ENCODE data around the gene APBB1. TPM values are rescaled to one million over a fixed set of nuclear protein-coding genes. Genes with fewer than 3 reads are reported as not detected.

Gene APBB1
- total and polyA plus RNA-seq, 9 of the 15 experiments (the other 6 are each of a cell fraction or from before 2014, with no cell fraction given), result 0.04 to 0.73 (median 0.40) TPM

DNA sequence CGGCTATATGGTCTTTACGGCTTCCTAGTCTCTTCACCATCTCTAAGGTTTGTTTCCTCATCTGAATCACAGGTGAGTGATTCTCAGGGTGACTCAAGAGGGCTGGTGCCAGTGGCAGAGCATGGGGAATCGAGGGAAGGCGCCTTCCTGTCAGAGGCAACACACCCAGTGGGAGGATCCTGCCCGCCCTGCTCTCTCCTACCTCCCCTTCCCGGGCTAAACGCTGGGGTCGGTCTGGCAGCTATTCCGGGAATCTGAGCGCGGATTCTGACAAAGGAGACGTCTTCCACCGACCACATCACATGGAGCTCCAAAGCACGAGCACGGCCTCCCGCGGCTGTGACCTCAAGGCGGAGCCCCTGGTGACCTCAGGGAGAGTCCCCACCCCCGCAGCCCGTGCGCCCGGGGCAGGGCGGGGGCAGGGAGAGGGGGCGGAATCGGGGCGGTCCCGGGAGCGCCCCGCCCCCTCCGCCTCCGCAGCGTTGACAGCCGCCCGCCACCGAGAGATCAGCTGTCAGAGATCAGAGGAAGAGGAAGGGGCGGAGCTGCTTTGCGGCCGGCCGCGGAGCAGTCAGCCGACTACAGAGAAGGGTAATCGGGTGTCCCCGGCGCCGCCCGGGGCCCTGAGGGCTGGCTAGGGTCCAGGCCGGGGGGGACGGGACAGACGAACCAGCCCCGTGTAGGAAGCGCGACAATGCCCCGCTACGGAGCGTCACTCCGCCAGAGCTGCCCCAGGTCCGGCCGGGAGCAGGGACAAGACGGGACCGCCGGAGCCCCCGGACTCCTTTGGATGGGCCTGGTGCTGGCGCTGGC, 28.8 kb downstream of the APBB1 start, which contains the start of gene SMPD1 (continued):
- TF ChIP-seq, protein P1, sequence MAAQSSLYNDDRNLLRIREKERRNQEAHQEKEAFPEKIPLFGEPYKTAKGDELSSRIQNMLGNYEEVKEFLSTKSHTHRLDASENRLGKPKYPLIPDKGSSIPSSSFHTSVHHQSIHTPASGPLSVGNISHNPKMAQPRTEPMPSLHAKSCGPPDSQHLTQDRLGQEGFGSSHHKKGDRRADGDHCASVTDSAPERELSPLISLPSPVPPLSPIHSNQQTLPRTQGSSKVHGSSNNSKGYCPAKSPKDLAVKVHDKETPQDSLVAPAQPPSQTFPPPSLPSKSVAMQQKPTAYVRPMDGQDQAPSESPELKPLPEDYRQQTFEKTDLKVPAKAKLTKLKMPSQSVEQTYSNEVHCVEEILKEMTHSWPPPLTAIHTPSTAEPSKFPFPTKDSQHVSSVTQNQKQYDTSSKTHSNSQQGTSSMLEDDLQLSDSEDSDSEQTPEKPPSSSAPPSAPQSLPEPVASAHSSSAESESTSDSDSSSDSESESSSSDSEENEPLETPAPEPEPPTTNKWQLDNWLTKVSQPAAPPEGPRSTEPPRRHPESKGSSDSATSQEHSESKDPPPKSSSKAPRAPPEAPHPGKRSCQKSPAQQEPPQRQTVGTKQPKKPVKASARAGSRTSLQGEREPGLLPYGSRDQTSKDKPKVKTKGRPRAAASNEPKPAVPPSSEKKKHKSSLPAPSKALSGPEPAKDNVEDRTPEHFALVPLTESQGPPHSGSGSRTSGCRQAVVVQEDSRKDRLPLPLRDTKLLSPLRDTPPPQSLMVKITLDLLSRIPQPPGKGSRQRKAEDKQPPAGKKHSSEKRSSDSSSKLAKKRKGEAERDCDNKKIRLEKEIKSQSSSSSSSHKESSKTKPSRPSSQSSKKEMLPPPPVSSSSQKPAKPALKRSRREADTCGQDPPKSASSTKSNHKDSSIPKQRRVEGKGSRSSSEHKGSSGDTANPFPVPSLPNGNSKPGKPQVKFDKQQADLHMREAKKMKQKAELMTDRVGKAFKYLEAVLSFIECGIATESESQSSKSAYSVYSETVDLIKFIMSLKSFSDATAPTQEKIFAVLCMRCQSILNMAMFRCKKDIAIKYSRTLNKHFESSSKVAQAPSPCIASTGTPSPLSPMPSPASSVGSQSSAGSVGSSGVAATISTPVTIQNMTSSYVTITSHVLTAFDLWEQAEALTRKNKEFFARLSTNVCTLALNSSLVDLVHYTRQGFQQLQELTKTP (IDR thresholded peaks at IDR 0.05; ENCODE audit: low read depth in 1 of 2, partially characterized antibody in 2 of 2), result no peak
- TF ChIP-seq PCBP1 (IDR thresholded peaks at IDR 0.05; ENCODE audit: low read depth, low read length, poor library complexity, severe bottlenecking) (no peak), SIN3A (IDR thresholded peaks at IDR 0.05; ENCODE audit: borderline replicate concordance in 2 of 2, control insufficient read depth in 1 of 2, low read depth in 2 of 2, low read length in 2 of 2) (peak; percentile 93 to 97), CBX1 (IDR thresholded peaks at IDR 0.05; ENCODE audit: low read depth) (peak; percentile 46; the same call in 1 of the 2 replicates), ZNF778 (CRISPR knock-in tag; IDR thresholded peaks at IDR 0.05) (no peak), BACH1 (tag; IDR thresholded peaks at IDR 0.05) (no peak), PTTG1 (tag; IDR thresholded peaks at IDR 0.05; ENCODE audit: low read depth) (no peak)
- TF ChIP-seq, protein P2, sequence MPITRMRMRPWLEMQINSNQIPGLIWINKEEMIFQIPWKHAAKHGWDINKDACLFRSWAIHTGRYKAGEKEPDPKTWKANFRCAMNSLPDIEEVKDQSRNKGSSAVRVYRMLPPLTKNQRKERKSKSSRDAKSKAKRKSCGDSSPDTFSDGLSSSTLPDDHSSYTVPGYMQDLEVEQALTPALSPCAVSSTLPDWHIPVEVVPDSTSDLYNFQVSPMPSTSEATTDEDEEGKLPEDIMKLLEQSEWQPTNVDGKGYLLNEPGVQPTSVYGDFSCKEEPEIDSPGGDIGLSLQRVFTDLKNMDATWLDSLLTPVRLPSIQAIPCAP (CRISPR knock-in tag; IDR thresholded peaks at IDR 0.05; ENCODE audit: borderline replicate concordance), result no peak
- TF ChIP-seq, protein P3, sequence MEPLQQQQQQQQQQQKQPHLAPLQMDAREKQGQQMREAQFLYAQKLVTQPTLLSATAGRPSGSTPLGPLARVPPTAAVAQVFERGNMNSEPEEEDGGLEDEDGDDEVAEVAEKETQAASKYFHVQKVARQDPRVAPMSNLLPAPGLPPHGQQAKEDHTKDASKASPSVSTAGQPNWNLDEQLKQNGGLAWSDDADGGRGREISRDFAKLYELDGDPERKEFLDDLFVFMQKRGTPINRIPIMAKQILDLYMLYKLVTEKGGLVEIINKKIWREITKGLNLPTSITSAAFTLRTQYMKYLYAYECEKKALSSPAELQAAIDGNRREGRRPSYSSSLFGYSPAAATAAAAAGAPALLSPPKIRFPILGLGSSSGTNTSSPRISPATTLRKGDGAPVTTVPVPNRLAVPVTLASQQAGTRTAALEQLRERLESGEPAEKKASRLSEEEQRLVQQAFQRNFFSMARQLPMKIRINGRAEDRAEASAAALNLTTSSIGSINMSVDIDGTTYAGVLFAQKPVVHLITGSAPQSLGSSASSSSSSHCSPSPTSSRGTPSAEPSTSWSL (CRISPR knock-in tag; IDR thresholded peaks at IDR 0.05; ENCODE audit: borderline replicate concordance), result no peak
- TF ChIP-seq, protein P4, sequence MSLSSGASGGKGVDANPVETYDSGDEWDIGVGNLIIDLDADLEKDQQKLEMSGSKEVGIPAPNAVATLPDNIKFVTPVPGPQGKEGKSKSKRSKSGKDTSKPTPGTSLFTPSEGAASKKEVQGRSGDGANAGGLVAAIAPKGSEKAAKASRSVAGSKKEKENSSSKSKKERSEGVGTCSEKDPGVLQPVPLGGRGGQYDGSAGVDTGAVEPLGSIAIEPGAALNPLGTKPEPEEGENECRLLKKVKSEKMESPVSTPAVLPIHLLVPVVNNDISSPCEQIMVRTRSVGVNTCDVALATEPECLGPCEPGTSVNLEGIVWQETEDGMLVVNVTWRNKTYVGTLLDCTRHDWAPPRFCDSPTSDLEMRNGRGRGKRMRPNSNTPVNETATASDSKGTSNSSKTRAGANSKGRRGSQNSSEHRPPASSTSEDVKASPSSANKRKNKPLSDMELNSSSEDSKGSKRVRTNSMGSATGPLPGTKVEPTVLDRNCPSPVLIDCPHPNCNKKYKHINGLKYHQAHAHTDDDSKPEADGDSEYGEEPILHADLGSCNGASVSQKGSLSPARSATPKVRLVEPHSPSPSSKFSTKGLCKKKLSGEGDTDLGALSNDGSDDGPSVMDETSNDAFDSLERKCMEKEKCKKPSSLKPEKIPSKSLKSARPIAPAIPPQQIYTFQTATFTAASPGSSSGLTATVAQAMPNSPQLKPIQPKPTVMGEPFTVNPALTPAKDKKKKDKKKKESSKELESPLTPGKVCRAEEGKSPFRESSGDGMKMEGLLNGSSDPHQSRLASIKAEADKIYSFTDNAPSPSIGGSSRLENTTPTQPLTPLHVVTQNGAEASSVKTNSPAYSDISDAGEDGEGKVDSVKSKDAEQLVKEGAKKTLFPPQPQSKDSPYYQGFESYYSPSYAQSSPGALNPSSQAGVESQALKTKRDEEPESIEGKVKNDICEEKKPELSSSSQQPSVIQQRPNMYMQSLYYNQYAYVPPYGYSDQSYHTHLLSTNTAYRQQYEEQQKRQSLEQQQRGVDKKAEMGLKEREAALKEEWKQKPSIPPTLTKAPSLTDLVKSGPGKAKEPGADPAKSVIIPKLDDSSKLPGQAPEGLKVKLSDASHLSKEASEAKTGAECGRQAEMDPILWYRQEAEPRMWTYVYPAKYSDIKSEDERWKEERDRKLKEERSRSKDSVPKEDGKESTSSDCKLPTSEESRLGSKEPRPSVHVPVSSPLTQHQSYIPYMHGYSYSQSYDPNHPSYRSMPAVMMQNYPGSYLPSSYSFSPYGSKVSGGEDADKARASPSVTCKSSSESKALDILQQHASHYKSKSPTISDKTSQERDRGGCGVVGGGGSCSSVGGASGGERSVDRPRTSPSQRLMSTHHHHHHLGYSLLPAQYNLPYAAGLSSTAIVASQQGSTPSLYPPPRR (CRISPR knock-in tag; IDR thresholded peaks at IDR 0.05; ENCODE audit: borderline replicate concordance), result no peak
- TF ChIP-seq, protein P5, sequence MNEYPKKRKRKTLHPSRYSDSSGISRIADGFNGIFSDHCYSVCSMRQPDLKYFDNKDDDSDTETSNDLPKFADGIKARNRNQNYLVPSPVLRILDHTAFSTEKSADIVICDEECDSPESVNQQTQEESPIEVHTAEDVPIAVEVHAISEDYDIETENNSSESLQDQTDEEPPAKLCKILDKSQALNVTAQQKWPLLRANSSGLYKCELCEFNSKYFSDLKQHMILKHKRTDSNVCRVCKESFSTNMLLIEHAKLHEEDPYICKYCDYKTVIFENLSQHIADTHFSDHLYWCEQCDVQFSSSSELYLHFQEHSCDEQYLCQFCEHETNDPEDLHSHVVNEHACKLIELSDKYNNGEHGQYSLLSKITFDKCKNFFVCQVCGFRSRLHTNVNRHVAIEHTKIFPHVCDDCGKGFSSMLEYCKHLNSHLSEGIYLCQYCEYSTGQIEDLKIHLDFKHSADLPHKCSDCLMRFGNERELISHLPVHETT (CRISPR knock-in tag; conservative IDR thresholded peaks at IDR 0.05 in 1 of 2, IDR thresholded peaks at IDR 0.05 in 1 of 2), result peak in 1 of 2 experiments; percentile 80; a peak in 1 of 4 replicates

Measured in K562 (cell line).